ENCODE measurements around the gene COL9A2.

- TF ChIP-seq CTCF (IDR thresholded peaks at IDR 0.05; ENCODE audit: insufficient read depth, low read length, poor library complexity, severe bottlenecking) (no peak), EZH2phosphoT487 (conservative IDR thresholded peaks at IDR 0.05; ENCODE audit: low read length) (no peak)
Measured at GRCh38 chr1:40300249-40300567, 16.9 kb downstream of the COL9A2 start.

Measured in SU-DHL-6 (cell line).